KOPT-K1 (cell line): ENCODE measurements around the gene PRSS38.
"Not testable (repeated sequence)": the region's sequence is repeated elsewhere in the genome, so short reads cannot be mapped to it uniquely, and the experiment has no call there.

ENCODE experiments used
- H3K27ac ChIP-seq: fragments of 200-600 bp; sonication (generic); 2 replicates; pipeline ENCODE4 v1.5.1; 2016; ENCODE audit warnings: antibody characterized with exemption, mild to moderate bottlenecking, low read depth, low read length; ENCODE audit not compliant: poor library complexity, severe bottlenecking
- H3K36me3 ChIP-seq: fragments of 200-600 bp; sonication (generic); 2 replicates; pipeline ENCODE4 v1.5.1; 2017; ENCODE audit warnings: antibody characterized with exemption, mild to moderate bottlenecking, low read length, moderate library complexity; ENCODE audit not compliant: insufficient read depth
- H3K9me3 ChIP-seq: fragments of 200-600 bp; sonication (generic); 2 replicates; pipeline ENCODE4 v1.5.1; 2017; ENCODE audit warnings: antibody characterized with exemption, low read length, mild to moderate bottlenecking; ENCODE audit not compliant: insufficient read depth, poor library complexity, severe bottlenecking

The PRSS38 gene

DNA sequence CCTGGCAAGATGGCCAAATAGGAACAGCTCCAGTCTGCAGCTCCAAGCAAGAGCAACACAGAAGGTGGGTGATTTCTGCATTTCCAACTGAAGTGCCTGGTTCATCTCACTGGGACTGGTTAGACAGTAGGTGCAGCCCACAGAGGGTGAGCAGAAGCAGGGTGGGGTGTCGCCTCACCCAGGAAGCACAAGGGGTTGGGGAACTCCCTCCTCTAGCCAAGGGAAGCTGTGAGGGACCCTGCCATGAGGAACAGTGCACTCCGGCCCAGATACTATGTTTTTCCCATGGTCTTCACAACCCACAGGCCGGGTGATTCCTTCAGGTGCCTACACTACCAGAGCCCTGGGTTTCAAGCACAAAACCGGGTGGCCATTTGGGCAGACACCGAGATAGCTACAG is 56.4 kb downstream of the PRSS38 start:
- not testable (repeated sequence) for H3K27ac ChIP-seq, H3K36me3 ChIP-seq, H3K9me3 ChIP-seq

DNA sequence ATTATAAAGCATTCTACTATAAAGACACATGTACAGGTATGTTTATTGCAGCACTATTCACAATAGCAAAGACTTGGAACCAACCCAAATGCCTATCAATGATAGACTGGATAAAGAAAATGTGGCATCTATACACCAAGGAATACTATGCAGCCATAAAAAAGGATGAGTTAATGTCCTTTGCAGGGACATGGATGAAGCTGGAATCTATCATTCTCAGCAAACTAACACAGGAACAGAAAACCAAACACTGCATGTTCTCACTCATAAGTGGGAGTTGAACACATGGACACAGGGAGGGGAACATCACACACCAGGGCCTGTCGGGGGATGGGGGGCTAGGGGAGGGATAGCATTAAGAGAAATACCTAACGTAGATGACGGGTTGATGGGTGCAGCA is 62.3 kb downstream of the PRSS38 start:
- not testable (repeated sequence) for H3K27ac ChIP-seq, H3K36me3 ChIP-seq, H3K9me3 ChIP-seq

DNA sequence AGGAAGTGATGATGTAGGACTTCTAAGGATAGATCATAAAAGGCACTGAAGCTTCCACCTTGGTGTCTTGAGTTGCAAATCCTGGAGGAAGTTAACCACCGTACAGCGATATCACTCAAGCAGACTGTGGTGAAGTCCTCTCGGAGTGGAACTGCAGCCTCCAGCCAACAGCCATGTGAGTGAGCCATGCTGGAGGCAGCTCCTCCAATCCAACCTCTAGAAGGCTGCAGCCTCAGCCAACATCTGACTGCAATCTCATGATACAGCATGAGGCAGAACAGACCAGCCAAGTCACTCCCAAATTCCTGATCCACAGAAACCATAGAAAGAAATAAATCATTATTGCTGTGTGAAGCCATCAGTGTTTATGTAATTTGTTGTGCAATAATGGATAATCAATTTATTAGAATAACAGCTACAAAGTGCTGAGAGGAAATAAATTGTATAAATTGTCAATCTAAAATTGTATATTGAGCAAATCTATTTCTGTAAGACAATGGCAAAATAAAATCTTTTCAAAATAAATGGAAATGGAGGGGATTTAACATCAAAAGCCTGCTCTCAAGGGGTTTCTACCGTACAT is 65.0 kb downstream of the PRSS38 start:
- H3K27ac ChIP-seq: no peak overlapping the region
- H3K36me3 ChIP-seq: no peaks in the 10 kb centered on the region
- no peaks in the 10 kb centered on the region for H3K9me3 ChIP-seq

DNA sequence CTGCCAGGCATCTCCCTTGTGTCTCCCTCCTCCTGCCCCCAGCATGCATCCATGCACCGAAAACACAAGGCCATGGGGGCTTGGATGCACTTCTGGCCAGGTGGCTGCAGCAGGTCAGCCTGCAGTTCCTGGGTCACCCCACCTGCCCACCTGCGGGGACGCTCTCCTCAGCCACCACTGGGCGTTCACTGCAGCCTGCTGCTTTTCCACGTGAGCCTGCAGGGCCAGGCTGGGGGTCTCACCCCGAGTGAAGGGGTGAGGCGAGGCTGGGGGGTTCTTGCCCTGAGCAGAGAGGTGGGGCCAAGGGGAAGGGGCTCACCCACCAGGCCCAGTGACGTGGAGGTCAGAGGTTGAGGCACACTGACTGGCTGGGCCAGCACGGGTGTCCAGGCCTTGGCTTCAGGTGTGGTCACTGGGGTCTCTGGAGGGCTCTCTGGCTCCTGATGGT is 67.6 kb downstream of the PRSS38 start:
- no peaks in the 10 kb centered on the region for H3K36me3 ChIP-seq
- no peak overlapping the region for H3K27ac ChIP-seq
- H3K9me3 ChIP-seq: no peaks in the 10 kb centered on the region

DNA sequence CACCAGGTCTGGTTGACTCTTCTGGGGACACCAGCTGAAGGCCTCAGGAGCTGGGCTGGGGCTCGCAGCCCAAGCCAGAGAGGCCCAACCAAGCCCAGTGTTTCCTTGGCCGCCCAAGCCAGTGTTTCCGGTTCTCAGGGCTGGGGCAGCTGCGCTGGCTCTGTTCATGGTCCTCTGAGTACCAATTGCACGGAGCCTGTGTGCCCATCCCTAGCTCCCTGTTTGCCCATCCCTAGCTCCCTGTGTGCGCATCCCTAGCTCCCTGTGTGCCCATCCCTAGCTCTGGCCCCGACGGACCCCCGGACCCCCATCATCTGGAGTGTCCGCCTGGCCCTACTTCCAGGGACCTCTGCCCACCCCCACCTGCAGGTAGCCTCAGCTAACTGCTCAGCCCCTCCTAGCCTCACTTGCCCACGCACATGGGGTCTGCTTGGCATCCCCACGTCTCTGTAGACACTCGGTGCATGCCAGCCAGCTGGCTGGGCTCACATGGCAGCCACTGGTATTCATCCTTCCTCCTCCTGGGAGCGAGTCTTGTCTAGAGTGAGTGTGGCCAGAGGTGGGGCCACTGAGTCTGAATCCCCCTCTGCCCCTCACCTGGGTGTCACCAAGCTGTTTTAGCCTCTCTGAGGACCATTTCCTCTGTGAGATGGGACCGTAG is 68.3 kb downstream of the PRSS38 start:
- Histone ChIP-seq H3K36me3 (no peaks in the 10 kb centered on the region), H3K9me3 (no peaks in the 10 kb centered on the region), H3K27ac (no peak overlapping the region)

DNA sequence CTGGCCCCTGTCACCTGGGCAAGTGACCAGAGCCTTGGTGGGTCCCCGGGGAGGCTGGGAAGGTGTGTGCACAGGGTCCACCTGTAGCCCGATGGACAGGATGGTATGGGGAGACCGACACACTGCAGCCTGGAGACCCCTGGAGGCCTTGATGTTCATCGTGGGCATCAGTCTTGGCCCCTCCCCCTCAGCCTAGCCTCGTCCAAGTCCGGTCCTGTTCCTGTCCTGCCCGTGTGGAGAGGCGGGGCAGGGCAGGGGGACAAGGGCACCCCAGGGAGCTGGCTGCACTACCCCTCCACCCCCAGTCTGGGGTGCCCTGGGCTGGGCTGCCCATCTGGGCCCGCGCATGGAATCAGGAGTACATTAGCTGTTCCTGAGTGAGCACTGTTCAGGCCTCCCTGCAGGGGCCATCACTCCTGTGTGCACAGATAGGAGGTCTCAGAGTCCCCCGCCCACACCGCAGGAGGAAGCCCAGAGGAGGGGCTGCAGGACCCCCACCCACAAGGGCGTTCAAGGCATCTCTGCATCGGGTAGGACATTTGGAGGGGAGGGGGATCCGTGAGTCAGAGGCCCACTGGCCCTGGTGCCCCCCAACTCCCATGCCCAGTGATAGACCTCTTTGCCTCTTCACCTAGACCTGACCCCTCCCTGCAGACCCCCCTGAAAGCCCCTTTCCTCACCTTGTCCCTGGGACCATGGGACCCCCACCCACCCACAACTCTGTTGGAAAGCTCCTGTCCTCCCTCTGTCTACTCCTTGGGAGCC is 69.1 kb downstream of the PRSS38 start:
- no peaks in the 10 kb centered on the region for H3K36me3 ChIP-seq
- no peak overlapping the region for H3K27ac ChIP-seq
- no peaks in the 10 kb centered on the region for H3K9me3 ChIP-seq

DNA sequence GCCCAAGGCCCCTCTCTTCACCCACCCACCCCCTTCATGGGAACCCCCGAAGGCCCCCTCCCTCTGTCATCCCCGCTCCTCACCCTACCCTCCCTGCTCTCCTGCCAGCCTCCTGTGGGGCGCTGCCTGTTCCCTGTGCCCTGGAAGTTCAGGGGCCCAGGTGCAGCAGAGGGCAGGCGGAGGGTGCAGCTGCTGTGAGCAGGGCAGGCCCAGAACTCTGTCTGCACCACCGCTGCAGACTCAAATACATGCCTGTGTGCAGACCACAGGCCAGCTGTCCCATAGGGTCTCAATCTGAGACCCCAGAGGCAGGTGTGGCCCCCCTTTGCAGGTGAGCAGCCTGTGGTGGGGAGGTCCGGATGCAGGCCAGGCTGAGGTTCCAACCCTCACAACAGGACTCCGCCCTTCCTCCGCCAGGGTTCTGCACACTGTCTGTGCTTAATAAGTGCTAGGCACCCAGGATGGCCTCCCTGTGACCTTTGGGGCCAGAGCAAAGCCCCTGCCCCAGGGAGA is 69.7 kb downstream of the PRSS38 start:
- no peaks in the 10 kb centered on the region for H3K36me3 ChIP-seq
- no peak overlapping the region for H3K27ac ChIP-seq
- H3K9me3 ChIP-seq: no peaks in the 10 kb centered on the region

DNA sequence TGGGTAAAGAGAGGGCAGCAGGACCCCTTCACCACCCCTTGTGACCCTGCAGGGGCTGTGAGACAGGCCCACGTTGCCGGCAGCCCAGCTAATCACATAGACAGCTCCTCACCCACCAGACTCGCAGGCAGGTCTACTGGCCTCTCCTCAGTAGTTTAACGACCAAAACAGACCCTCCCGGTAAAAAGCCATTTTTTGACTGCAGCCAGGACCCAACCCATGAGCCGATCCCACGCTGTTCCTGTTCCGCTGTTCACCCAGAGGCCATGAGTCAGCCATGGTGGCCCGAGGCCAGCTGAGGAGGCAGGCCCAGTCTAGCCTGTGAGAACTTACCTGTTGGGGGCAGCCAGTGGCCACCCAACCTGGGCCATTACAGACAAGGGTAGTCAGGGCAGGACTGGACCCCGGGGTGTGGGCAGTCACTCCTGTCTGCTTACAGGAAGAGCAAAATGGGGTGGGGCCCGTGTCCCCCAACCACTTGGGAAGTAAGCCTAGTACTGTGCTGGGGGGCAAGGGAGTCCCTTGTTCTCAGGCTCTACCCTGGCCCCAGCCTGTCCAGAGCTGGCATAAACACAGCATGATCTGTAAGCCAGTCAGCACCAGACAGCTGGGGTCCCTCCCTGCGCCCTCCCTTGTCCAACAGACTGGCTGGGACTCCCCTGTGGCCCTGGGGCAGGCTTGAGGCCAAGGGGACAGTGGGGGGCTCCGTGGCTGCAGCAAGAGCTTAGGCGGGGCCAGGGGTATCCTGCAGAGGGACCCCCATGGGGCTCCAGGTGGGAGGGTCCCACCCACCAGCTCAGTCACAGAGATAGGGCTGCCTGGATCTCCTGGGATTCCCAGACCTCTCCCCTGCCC is 70.4 kb downstream of the PRSS38 start:
- Histone ChIP-seq H3K36me3 (no peaks in the 10 kb centered on the region), H3K27ac (no peak overlapping the region), H3K9me3 (no peaks in the 10 kb centered on the region)

DNA sequence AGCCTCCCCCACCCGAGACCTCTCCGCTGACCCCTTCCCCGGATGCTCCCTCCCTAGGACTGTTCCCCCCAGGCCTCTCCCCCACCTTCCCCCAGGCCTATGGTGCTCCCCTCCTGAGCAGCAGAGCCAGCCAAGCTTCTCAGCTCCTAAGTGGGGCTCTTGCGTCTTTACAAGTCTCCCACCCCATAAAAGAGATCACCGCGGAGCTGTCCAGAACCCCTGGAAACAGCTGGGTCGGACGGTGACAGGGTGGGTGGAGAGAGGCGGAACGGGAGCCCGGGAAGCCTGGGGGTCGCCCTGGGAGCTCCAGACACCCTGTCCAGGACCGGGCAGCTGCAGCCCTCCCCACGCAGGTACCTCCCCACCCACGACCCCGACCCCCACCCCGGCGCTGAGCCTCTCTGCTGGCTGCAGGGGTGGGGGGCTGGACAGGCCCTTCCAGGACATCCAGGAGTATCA is 71.1 kb downstream of the PRSS38 start:
- Histone ChIP-seq H3K9me3 (no peaks in the 10 kb centered on the region), H3K36me3 (no peaks in the 10 kb centered on the region), H3K27ac (no peak overlapping the region)

DNA sequence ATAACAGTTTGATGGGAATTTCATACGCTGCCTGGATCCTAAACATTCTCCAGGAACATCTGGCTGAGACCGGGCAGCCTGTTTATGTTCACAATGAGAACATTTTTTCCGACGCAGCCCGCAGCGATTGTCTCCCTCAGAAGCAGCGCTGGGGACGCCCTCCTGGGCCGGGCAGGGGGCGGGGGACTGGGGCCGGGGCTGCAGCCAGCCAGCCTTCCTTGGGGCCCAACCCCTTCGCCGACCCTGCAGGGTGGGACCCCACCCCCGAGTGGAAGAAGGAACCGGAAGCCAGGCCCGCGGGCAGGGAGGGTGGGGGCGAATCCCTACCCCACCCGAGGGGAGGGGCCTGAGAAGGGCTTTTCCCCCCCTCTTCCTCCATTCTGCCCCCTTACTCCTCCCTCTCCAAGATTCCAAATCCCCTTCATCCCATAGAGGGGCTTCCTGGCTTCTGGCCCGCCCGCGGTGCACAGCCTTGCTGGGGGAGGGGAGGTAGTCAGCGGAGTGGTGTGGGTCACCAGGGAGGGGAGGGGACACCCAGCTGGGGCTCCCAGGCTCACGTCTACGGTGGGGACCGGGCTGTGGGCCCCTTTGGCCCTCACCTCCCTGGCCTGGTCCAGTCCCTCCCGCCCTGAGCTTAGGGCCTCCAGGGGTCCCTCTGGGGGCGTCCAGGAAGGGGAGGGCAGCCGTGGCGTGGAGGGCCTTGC is 71.7 kb downstream of the PRSS38 start:
- H3K36me3 ChIP-seq: no peaks in the 10 kb centered on the region
- no peak overlapping the region for H3K27ac ChIP-seq
- H3K9me3 ChIP-seq: no peaks in the 10 kb centered on the region

DNA sequence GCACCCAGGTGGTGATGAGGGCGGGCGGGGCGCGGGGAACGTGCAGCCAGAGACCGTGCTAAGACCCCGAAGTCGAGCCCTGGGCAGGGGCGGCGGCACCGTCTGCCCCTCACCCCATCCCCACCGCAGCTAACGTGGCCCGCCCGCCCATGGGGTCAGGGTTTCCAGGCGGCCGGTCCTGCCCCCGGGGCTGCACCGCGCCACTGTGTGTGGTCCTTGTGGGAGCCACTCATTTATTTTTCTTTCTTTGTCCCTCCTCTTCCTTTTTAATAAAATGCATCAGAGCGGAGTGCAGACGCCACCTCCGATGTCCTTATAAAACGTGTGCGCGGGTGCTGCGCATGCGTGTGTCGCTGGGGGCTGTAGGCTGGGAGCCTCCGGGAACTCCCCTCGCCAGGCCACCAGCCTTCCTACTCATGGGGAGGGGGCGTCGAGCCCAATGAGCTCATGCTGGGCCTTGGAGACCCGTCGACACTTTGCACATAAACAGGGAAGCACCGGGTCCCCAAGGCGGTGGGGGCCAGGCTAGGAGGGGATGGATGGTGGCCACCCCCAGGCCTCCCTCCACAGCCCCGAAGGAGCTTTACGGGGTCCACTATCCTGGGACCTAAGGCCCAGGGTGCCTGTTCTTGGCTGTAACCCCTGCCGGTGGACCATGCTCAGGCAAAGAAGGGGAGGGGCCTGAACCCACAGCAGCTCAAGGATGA is 72.4 kb downstream of the PRSS38 start:
- H3K9me3 ChIP-seq: no peaks in the 10 kb centered on the region
- no peaks in the 10 kb centered on the region for H3K36me3 ChIP-seq
- H3K27ac ChIP-seq: no peak overlapping the region

DNA sequence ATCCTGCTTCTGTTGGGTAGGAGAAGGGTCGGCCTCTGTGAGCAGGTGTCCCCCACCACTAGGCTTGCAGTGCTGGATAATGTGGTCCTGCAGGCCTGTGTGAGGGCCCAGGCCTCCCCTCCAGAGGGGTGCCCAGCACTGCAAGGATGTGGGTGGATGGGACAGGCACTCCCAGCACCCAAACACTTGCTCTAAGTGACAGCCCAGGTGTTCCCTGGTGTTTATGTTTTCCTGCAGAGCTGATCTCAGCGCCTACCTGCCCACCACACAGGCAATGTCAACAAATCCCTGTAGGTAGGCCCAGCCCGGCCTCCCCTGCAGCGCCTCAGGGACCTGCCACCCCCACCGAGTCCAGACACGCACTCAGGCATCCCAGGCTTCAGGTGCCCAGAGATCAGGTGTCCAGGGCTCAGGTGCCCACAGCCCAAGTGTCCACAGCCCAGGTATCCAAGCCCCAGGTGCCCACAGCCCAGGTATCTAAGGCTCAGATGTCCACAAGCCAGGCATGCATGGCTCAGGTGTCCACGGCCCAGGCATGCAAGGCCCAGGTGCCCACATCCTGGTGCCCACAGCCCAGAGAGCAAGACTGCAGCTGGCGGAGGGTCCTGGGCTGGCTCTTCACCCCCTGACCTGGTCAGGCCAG is 73.0 kb downstream of the PRSS38 start:
- H3K9me3 ChIP-seq: no peaks in the 10 kb centered on the region
- no peak overlapping the region for H3K27ac ChIP-seq
- H3K36me3 ChIP-seq: no peaks in the 10 kb centered on the region

DNA sequence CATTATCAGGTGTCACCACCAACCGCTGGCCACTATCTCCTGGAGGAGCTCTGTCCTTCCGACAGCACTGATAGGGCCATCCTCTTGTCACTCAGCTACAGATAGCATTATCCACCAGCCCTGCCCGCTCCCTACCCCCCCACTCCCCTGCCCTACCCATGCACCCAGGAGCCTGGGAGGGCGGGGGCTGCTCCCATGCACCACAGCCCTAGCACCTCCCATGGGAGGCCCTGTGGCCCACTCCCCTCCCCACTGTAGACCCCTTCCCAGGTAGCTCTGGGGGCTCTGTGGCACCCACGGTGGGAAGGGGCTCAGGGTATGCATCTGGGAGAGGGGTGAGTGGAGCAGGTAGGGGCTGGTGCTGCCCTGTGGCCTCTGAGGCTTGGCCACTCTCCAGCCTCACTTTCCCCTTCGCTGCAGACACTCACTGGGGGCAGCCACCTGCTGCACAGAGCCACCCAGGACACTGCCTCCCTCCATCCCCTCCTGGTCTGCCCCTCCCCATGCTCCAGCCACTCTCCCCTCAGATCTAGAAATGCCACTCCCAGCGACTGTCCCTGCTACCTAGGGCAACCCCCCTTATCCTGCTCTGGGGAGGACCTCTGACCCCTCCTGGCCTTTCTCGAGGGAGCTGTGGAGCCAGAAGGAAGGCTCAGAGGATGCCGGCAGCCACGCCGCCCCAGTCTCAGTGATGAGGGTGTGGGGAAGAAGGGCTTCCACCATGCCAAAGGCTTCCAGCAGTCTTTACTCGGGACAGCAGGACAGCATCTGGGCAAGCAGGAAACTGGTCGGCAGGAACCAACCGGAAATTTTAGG is 73.8 kb downstream of the PRSS38 start:
- no peak overlapping the region for H3K27ac ChIP-seq
- H3K9me3 ChIP-seq: no peaks in the 10 kb centered on the region
- H3K36me3 ChIP-seq: no peaks in the 10 kb centered on the region
